Measurements from ENCODE around the gene BTBD6. TPM values are rescaled to one million over a fixed set of nuclear protein-coding genes. Genes with fewer than 3 reads are reported as not detected.

BTBD6 gene
- total RNA-seq, 4 donors from 2014 or later, result 44.5 to 70.6 (median 62.6) TPM

DNA sequence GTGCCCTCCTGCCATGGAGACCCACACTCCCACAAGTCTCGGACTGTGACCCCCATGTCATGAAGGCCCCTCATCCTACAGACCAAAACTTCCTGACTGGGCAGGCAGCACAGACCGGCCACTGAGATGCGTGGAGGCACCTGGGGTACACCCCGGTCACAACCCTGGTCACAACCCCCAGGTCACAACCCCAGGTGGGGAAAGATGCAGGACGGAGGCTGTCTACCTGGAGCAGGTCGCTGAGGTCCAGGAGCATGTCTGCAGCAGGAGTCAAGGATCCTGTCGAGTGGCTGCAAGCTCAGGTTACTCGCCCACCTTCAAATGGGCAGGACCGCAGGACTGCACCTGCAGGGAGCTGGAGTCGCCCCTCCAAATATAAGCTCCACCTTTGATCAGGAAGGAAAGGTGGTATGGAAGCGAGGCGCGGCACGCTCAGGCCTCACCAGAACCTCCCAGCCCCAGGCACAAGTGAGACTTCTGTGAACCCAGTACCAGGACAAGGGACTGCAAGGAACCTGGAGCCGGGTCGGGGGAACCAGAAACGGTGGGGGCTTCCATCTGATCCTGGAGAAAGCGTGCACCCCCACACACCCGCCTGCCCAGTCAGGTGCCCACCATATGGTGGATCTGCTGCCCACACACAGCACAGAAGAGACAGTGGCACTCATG, 8.1 kb downstream of the BTBD6 start:
- no peak overlapping the region for H3K4me3 ChIP-seq (ENCODE audit: low read depth, poor library complexity, severe bottlenecking)
- intact Hi-C loops (cut with DNase I; ENCODE audit: low total_unique reads), result no loop called here
- WGBS, 2 donors, result 96 to 97% methylated on average over 16 to 19 of the region's 19 CpGs
- DNase-seq (ENCODE audit: low spot score in 2 of 2), result no peak
- TF ChIP-seq, protein P1, sequence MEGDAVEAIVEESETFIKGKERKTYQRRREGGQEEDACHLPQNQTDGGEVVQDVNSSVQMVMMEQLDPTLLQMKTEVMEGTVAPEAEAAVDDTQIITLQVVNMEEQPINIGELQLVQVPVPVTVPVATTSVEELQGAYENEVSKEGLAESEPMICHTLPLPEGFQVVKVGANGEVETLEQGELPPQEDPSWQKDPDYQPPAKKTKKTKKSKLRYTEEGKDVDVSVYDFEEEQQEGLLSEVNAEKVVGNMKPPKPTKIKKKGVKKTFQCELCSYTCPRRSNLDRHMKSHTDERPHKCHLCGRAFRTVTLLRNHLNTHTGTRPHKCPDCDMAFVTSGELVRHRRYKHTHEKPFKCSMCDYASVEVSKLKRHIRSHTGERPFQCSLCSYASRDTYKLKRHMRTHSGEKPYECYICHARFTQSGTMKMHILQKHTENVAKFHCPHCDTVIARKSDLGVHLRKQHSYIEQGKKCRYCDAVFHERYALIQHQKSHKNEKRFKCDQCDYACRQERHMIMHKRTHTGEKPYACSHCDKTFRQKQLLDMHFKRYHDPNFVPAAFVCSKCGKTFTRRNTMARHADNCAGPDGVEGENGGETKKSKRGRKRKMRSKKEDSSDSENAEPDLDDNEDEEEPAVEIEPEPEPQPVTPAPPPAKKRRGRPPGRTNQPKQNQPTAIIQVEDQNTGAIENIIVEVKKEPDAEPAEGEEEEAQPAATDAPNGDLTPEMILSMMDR (IDR thresholded peaks at IDR 0.05), result no peak
- no peak for TF ChIP-seq POLR2A (IDR thresholded peaks at IDR 0.05)

DNA sequence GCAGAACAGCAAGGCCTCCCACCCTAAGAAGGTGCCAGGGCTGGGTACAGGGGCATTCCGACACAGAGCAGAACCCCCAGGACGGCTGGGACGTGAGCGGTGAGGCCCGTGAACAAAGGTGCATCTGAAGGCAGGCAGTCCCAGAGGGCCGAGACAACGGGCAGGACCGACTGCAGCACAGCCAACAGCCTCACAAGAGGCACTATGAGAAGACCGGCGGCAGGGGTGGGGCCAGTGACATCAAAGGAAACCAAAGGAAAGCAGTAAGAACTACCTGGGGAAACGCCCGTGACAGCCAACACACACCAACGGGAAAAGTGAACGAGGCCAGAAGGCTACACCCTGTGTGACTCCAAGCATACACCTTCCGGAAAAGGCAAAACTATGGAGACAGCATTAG, 9.1 kb downstream of the BTBD6 start:
- TF ChIP-seq, protein P1 (IDR thresholded peaks at IDR 0.05), result no peak
- no peak for TF ChIP-seq POLR2A (IDR thresholded peaks at IDR 0.05)
- no peak overlapping the region for H3K4me3 ChIP-seq (ENCODE audit: low read depth, poor library complexity, severe bottlenecking)
- intact Hi-C loops (cut with DNase I; ENCODE audit: low total_unique reads), result no loop called here
- DNase-seq (ENCODE audit: low spot score in 2 of 2), result no peak
- 58 to 61% methylated on average over 15 of the region's 15 CpGs for WGBS, 2 donors

DNA sequence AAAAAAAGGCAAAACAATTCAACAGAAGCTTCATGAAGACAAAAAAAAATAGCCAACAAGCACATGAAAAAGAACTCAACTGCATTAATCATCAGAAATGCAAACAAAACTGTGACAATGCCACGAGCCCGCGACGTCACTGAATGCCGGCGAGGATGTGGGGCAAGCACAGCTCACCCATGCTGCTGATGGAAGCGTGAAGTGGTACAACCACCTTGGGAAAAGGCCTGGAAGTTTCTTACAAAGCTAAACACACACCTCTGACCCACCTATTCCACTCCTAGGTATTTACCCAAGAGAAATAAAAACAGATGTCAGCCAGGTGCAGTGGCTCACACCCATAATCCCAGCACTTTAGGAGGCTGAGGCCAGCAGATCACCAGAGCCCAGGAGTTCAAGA, 10.5 kb downstream of the BTBD6 start:
- WGBS, 2 donors, result 84 to 95% methylated on average over 7 of the region's 7 CpGs
- DNase-seq (ENCODE audit: low spot score in 2 of 2), result no peak
- TF ChIP-seq POLR2A (IDR thresholded peaks at IDR 0.05), result no peak
- intact Hi-C loops (cut with DNase I; ENCODE audit: low total_unique reads), result no loop called here
- H3K4me3 ChIP-seq (ENCODE audit: low read depth, poor library complexity, severe bottlenecking), result no peak overlapping the region

DNA sequence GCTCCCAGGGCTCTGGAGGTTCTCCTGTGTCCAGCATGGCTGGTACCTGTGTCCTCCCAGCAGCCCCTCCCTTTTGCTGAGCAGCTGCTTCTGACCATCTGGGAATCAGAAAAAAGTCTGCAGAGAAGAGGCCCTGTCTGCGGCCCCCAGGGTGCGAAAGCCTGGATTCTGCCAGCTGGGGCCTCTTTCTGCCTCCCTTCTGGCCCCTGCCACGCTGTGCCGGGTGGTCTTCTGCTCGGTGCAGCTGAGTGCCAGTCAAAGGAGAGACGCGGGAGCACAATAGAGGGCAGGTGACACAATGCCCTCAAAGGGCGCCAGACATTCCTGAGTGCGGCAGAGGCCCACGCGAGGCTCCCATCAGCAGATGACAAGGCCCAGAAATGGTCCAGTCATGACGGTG, 12.6 kb downstream of the BTBD6 start:
- DNase-seq (ENCODE audit: low spot score in 2 of 2), result no peak
- intact Hi-C loops (cut with DNase I; ENCODE audit: low total_unique reads), result no loop called here
- WGBS, 2 donors, result 89% methylated on average over 11 to 12 of the region's 12 CpGs
- TF ChIP-seq POLR2A (IDR thresholded peaks at IDR 0.05), result no peak
- TF ChIP-seq, protein P1 (IDR thresholded peaks at IDR 0.05), result no peak
- H3K4me3 ChIP-seq (ENCODE audit: low read depth, poor library complexity, severe bottlenecking), result no peak overlapping the region

DNA sequence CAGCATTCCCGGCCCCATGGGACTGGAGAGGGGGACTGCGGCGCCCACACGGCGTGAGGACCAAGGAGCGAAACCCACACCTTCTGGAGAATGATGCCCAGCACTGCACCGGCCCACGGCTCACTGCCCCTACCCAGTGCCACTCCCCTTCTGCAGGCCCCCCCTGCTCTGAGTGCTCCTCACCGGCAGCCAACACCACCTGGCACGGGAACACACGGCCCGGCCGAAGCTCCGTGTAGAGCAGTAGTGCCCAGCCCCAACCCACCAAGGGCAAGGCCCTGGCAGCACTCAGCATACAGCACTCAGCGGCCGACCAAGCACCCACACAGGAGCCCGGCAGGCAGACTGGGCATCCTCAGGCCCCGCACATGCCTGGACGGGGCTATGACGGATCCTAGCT, 13.4 kb downstream of the BTBD6 start:
- TF ChIP-seq POLR2A (IDR thresholded peaks at IDR 0.05), result no peak
- H3K4me3 ChIP-seq (ENCODE audit: low read depth, poor library complexity, severe bottlenecking), result no peak overlapping the region
- intact Hi-C loops (cut with DNase I; ENCODE audit: low total_unique reads), result no loop called here
- no peak for DNase-seq (ENCODE audit: low spot score in 2 of 2)
- 94% methylated on average over 6 to 20 of the region's 20 CpGs for WGBS, 2 donors

DNA sequence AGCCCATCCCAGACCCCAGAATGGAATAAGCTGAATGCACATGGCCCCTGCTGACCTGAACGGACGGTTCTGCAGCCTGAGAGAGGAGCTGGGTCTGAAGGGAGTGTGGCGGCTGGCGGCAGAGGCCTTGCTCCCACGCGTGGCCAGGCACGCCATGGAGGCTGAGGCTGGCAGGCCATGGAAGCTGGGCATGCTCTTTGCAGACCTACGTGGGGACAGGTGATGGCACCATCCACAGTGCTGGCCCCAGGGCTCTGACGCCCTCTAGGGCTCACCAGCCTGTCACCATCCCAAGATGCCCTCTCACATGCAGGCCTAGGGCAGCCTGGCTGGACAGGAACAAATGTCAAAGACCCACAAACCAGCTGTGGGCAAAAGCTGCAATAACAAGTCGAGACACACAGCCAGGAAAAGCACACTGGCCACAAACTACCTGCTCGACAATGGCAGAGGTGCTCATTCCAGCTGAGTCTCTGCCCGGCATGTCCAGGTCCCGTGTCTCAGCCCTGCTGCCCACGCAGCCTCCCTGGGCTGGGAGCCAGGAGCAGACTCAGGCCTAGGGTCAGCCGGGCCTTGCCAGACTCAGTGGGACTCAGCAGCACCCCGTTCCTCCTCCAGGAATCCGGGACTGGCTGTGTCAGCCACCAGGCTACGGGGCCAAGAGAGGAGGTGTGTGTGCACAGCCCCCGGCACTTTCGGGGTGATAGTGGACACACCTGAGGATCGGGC, 19.7 kb downstream of the BTBD6 start:
- 91 to 92% methylated on average over 15 to 17 of the region's 21 CpGs for WGBS, 2 donors
- DNase-seq (ENCODE audit: low spot score in 2 of 2), result no peak
- no peak overlapping the region for H3K4me3 ChIP-seq (ENCODE audit: low read depth, poor library complexity, severe bottlenecking)
- intact Hi-C loops (cut with DNase I; ENCODE audit: low total_unique reads), result no loop called here
- no peak for TF ChIP-seq POLR2A (IDR thresholded peaks at IDR 0.05)
- TF ChIP-seq, protein P1 (IDR thresholded peaks at IDR 0.05), result no peak
